Transverse colon (tissue), 3 donors: ENCODE data around the gene ZNF423.

Source experiments
- EP300 ChIP-seq: sonication (generic); formaldehyde crosslinking; IDR thresholded peaks from one replicate; pipeline ENCODE4 v1.6.1; 2017; ENCODE audit warnings: antibody characterized with exemption, low read depth
- TF ChIP-seq, protein P1 (sequence below), 5 experiments: fragments of 200-600 bp in 3 of 5; fragments of 450-650 bp in 2 of 5; sonication (generic) in 3 of 5; IDR thresholded peaks; 1 replicate in 2 of 5; 2 replicates in 3 of 5; pipeline ENCODE4 v1.5.1; 2016 to 2017; ENCODE audit warnings: antibody characterized with exemption in 5 of 5, inconsistent platforms in 3 of 5, mild to moderate bottlenecking in 2 of 5, moderate library complexity in 1 of 5

- TF ChIP-seq, protein P1, sequence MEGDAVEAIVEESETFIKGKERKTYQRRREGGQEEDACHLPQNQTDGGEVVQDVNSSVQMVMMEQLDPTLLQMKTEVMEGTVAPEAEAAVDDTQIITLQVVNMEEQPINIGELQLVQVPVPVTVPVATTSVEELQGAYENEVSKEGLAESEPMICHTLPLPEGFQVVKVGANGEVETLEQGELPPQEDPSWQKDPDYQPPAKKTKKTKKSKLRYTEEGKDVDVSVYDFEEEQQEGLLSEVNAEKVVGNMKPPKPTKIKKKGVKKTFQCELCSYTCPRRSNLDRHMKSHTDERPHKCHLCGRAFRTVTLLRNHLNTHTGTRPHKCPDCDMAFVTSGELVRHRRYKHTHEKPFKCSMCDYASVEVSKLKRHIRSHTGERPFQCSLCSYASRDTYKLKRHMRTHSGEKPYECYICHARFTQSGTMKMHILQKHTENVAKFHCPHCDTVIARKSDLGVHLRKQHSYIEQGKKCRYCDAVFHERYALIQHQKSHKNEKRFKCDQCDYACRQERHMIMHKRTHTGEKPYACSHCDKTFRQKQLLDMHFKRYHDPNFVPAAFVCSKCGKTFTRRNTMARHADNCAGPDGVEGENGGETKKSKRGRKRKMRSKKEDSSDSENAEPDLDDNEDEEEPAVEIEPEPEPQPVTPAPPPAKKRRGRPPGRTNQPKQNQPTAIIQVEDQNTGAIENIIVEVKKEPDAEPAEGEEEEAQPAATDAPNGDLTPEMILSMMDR (IDR thresholded peaks at IDR 0.05): no peak
- no peak for TF ChIP-seq EP300
Measured at GRCh38 chr16:49896447-49896964, 40.6 kb upstream of the ZNF423 start.
